ENCODE results near the gene FAM13A. TPM values are rescaled to one million over a fixed set of nuclear protein-coding genes. Genes with fewer than 3 reads are reported as not detected.

FAM13A gene
- total and polyA plus RNA-seq, 9 of the 15 experiments (the other 6 are each of a cell fraction or from before 2014, with no cell fraction given): 11.3 to 23.3 (median 14.7) TPM

DNA sequence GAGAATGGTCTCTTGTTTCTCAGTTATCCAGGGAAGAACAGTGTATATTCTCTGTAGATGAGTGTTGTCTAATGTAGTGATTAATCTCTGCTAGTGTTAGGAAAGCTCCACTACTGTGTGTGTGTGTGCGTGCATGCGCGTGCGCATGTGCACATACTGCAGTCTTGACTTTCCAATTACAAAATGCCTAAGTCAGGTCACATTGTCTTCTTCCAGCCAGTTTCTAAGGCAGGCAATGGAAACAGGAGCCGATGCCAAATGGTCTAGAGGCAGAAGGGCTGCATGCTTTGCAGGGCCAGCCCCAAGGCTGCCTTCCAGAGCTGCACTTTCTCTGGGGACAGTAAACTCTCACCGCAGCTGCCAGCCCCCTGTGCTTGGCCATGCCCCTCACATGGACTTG lies 328.8 kb downstream of the FAM13A start (continued):
- TF ChIP-seq, protein P1, sequence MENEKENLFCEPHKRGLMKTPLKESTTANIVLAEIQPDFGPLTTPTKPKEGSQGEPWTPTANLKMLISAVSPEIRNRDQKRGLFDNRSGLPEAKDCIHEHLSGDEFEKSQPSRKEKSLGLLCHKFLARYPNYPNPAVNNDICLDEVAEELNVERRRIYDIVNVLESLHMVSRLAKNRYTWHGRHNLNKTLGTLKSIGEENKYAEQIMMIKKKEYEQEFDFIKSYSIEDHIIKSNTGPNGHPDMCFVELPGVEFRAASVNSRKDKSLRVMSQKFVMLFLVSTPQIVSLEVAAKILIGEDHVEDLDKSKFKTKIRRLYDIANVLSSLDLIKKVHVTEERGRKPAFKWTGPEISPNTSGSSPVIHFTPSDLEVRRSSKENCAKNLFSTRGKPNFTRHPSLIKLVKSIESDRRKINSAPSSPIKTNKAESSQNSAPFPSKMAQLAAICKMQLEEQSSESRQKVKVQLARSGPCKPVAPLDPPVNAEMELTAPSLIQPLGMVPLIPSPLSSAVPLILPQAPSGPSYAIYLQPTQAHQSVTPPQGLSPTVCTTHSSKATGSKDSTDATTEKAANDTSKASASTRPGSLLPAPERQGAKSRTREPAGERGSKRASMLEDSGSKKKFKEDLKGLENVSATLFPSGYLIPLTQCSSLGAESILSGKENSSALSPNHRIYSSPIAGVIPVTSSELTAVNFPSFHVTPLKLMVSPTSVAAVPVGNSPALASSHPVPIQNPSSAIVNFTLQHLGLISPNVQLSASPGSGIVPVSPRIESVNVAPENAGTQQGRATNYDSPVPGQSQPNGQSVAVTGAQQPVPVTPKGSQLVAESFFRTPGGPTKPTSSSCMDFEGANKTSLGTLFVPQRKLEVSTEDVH (IDR thresholded peaks at IDR 0.05; ENCODE audit: low read depth, partially characterized antibody): no peak
- TF ChIP-seq HNRNPL (IDR thresholded peaks at IDR 0.05; ENCODE audit: low read depth, low read length) (no peak), ZC3H8 (IDR thresholded peaks at IDR 0.05) (no peak), FOXK1 (CRISPR knock-in tag; IDR thresholded peaks at IDR 0.05; ENCODE audit: borderline replicate concordance) (no peak)

DNA sequence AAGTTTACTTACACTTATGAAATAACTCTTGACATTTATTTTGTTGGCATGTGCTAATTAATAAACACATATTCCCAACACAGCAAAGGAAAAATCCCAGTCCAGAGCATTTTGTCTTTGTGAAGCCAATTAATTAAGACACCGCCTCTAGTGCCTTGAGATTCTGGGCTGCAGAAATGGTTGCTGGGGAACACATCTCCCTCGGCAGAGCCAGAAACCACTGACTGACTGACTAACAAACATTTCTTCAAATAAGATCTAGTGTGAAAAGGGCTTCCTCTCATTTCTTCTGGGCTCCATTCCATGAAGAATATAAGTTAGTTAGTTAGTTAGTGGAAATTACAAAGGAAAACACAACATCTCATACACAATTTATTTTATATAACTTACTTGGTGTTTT lies 331.0 kb downstream of the FAM13A start:
- Histone ChIP-seq H3K36me3 (ENCODE audit: control insufficient read depth, insufficient read depth, low read length) (peaks cover 36% of the 10 kb centered on the region; the same call in 2 of the 3 replicates), H3K9me3 (replicated peaks; ENCODE audit: control insufficient read depth, insufficient read depth, low read depth, low read length) (no peaks in the 10 kb centered on the region), H2AFZ (ENCODE audit: low read depth, low read length) (no peak overlapping the region), H3K4me2 (ENCODE audit: insufficient read depth, low read length) (no peak overlapping the region), H3K27me3 (ENCODE audit: control insufficient read depth in 2 of 2, insufficient read depth in 2 of 2, low read length in 2 of 2) (no peaks in the 10 kb centered on the region), H3K79me2 (ENCODE audit: control insufficient read depth, insufficient read depth, low read length) (no peaks in the 10 kb centered on the region), H3K4me1 (replicated peaks in 1 of 2; ENCODE audit: control insufficient read depth in 2 of 2, insufficient read depth in 2 of 2, low read length in 2 of 2) (no peaks in the 10 kb centered on the region), H3K9ac (ENCODE audit: insufficient read depth in 1 of 2, low read depth in 2 of 2, low read length in 2 of 2) (no peak overlapping the region), H3K4me3 (no peak overlapping the region), H3K9me1 (ENCODE audit: control insufficient read depth, insufficient read depth, low read length) (no peaks in the 10 kb centered on the region), H4K20me1 (replicated peaks; ENCODE audit: control insufficient read depth, insufficient read depth, low read length) (no peaks in the 10 kb centered on the region), H3K27ac (ENCODE audit: extremely low read depth, low read depth, low read length) (no peak overlapping the region)
- DNase-seq (ENCODE audit: extremely low read depth in 1 of 4, low spot score in 3 of 4): no peak
- TF ChIP-seq THRAP3 (IDR thresholded peaks at IDR 0.05; ENCODE audit: borderline replicate concordance): no peak
- 96% methylated on average over 2 of the region's 2 CpGs for WGBS (ENCODE audit: insufficient coverage, low coverage, missing lambda C conversion rate)
- ATAC-seq: no peak
- intact Hi-C loops (cut with micrococcal nuclease): no loop called here
- no TSS peak for BruUV-seq (replicated peaks)
- ChIA-PET CTCF (ENCODE audit: low intra/inter-chr PET ratio) (interaction anchor here (0.6 kb wide), 1 partner anchor 691 kb away, joined by 3 read pairs; no protein-coding TSS in a partner anchor), POLR2A (no interaction called here)
- no peak for FAIRE-seq
- in situ Hi-C loops (cut with MboI): no loop called here

All from K562 (cell line).